Measurements from ENCODE around the gene PTPRG. TPM values are rescaled to one million over a fixed set of nuclear protein-coding genes. Genes with fewer than 3 reads are reported as not detected.

PTPRG gene
- total RNA-seq, 1 donor = 148 TPM

DNA sequence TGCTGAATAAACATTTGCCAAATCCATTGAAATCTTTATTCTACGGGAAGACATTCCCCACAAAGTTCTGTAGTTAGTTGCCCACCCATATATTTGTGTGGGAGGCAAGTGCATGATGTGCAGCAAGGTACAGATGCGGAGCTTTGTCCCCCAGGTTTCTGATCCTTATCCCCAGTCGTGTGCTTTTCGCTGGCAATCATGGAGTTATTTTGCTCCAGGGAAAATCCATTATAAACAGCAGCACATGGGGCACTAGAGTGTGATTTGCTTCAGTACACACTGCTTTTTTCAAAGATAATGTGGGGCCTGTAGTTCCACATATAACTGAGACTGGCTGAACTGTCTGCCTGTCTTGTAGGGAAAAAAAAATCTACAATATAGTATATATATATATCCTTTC, 679.9 kb downstream of the PTPRG start:
- H2AFZ ChIP-seq (ENCODE audit: low read length) = no peak overlapping the region
- no peak overlapping the region for H3K4me2 ChIP-seq (ENCODE audit: insufficient read depth, low read length)
- TF ChIP-seq, protein P1, sequence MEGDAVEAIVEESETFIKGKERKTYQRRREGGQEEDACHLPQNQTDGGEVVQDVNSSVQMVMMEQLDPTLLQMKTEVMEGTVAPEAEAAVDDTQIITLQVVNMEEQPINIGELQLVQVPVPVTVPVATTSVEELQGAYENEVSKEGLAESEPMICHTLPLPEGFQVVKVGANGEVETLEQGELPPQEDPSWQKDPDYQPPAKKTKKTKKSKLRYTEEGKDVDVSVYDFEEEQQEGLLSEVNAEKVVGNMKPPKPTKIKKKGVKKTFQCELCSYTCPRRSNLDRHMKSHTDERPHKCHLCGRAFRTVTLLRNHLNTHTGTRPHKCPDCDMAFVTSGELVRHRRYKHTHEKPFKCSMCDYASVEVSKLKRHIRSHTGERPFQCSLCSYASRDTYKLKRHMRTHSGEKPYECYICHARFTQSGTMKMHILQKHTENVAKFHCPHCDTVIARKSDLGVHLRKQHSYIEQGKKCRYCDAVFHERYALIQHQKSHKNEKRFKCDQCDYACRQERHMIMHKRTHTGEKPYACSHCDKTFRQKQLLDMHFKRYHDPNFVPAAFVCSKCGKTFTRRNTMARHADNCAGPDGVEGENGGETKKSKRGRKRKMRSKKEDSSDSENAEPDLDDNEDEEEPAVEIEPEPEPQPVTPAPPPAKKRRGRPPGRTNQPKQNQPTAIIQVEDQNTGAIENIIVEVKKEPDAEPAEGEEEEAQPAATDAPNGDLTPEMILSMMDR (IDR thresholded peaks at IDR 0.05; ENCODE audit: extremely low read depth, low read depth, low read length) = no peak

DNA sequence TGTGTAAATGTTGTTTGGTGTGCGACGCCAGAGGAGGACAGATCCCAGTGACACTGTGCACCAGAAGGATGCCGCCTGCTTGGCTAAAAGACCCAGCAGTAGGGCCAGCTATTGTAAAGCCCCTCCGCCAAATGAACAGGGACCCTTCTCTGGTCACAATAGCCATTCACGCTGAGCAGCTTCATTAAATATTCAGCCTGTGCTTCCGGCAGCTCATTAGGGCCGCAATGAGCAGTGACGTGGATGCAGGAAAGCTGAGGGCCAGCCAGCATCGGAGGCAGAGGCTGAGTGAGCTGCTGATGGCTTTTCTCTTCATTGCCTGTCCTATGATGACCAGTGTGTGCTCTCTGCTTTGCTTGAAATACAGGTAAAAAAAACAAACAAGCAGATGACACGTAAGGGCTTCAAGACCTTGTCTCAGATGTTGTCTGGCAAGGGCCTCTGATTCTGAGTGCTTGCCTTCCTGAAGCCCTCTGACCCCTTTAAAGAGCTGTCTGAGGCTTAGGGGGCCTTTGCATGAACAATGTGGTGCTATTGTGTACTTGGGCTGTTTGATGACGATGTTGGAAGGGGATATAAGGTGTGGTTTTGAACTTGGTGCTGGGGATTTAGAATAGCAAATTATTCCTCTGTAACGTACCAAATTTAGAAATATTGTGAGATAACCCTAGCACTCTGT, 681.6 kb downstream of the PTPRG start:
- Histone ChIP-seq H3K79me2 (ENCODE audit: insufficient read depth, low read length) (no peaks in the 10 kb centered on the region), H3K4me1 (ENCODE audit: insufficient read depth, low read length) (no peaks in the 10 kb centered on the region), H3K4me3 (ENCODE audit: insufficient read depth, low read length) (no peak overlapping the region), H3K27ac (ENCODE audit: low read depth, low read length) (no peak overlapping the region), H3K27me3 (ENCODE audit: insufficient read depth, low read length) (no peaks in the 10 kb centered on the region), H4K20me1 (ENCODE audit: insufficient read depth, low read length) (peaks cover 4% of the 10 kb centered on the region), H3K36me3 (ENCODE audit: insufficient read depth, low read length) (no peaks in the 10 kb centered on the region), H3K9me3 (ENCODE audit: low read depth, low read length) (no peaks in the 10 kb centered on the region), H2AFZ (ENCODE audit: low read length) (no peak overlapping the region), H3K4me2 (ENCODE audit: insufficient read depth, low read length) (no peak overlapping the region)
- DNase-seq (ENCODE audit: insufficient read length, low spot score, missing footprints) = no peak
- TF ChIP-seq, protein P1 (IDR thresholded peaks at IDR 0.05; ENCODE audit: extremely low read depth, low read depth, low read length) = no peak

More for the DNA sequence above, 679.9 kb downstream of the PTPRG start:
- DNase-seq (ENCODE audit: insufficient read length, low spot score, missing footprints) = no peak
- no peaks in the 10 kb centered on the region for H3K79me2 ChIP-seq (ENCODE audit: insufficient read depth, low read length)
- H3K27ac ChIP-seq (ENCODE audit: low read depth, low read length) = no peak overlapping the region
- H3K27me3 ChIP-seq (ENCODE audit: insufficient read depth, low read length) = no peaks in the 10 kb centered on the region
- no peaks in the 10 kb centered on the region for H3K36me3 ChIP-seq (ENCODE audit: insufficient read depth, low read length)
- H3K4me1 ChIP-seq (ENCODE audit: insufficient read depth, low read length) = no peaks in the 10 kb centered on the region
- H4K20me1 ChIP-seq (ENCODE audit: insufficient read depth, low read length) = peaks cover 4% of the 10 kb centered on the region
- no peak overlapping the region for H3K4me3 ChIP-seq (ENCODE audit: insufficient read depth, low read length)
- H3K9me3 ChIP-seq (ENCODE audit: low read depth, low read length) = no peaks in the 10 kb centered on the region

DNA sequence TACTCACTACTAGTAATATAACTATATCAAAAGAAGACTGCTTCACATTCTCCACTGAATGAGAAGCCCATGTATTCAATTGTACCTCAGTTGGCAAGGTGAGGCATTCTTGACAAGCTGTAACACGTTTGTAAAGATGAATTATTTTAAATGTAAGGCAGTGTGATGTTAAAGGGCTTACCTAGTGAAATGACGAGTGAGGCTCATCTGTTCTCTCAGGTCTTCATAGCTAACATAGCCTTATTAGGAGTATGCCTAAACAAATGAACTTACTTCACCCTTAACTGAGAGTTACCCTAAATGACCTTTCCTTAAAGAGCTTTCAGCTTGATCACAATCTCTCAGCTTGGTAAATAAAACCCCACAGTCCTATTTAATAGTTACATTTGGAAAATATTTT, 684.7 kb downstream of the PTPRG start:
- TF ChIP-seq, protein P1 (IDR thresholded peaks at IDR 0.05; ENCODE audit: extremely low read depth, low read depth, low read length) = no peak
- Histone ChIP-seq H3K4me2 (ENCODE audit: insufficient read depth, low read length) (no peak overlapping the region), H3K27ac (ENCODE audit: low read depth, low read length) (no peak overlapping the region), H3K4me1 (ENCODE audit: insufficient read depth, low read length) (peaks cover 11% of the 10 kb centered on the region), H4K20me1 (ENCODE audit: insufficient read depth, low read length) (no peaks in the 10 kb centered on the region), H3K36me3 (ENCODE audit: insufficient read depth, low read length) (no peaks in the 10 kb centered on the region), H3K9me3 (ENCODE audit: low read depth, low read length) (no peaks in the 10 kb centered on the region), H3K79me2 (ENCODE audit: insufficient read depth, low read length) (no peaks in the 10 kb centered on the region), H3K27me3 (ENCODE audit: insufficient read depth, low read length) (no peaks in the 10 kb centered on the region), H3K4me3 (ENCODE audit: insufficient read depth, low read length) (no peak overlapping the region), H2AFZ (ENCODE audit: low read length) (no peak overlapping the region)
- DNase-seq (ENCODE audit: insufficient read length, low spot score, missing footprints) = no peak

DNA sequence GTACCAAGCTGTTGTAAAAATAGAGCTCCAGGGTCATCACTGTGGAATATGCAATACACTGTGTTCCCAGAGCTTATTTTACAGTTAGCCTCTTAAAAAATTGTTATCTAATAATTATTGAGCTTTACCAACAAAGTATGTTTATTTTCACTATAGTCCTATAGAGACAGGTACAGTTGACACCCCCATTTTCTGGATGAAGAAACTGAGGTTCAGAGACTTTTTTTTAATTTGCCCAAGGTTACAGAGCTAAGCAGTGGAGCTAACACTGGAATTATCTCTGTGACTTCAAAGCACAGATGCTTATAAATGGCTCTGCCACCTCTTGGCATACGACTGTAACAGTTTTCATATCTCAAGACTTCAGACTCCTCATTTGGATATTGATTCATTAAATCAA, 685.6 kb downstream of the PTPRG start:
- no peak overlapping the region for H3K4me2 ChIP-seq (ENCODE audit: insufficient read depth, low read length)
- no peaks in the 10 kb centered on the region for H4K20me1 ChIP-seq (ENCODE audit: insufficient read depth, low read length)
- TF ChIP-seq, protein P1 (IDR thresholded peaks at IDR 0.05; ENCODE audit: extremely low read depth, low read depth, low read length) = no peak
- no peak overlapping the region for H3K27ac ChIP-seq (ENCODE audit: low read depth, low read length)
- no peak for DNase-seq (ENCODE audit: insufficient read length, low spot score, missing footprints)
- H3K4me1 ChIP-seq (ENCODE audit: insufficient read depth, low read length) = peaks cover 11% of the 10 kb centered on the region
- no peaks in the 10 kb centered on the region for H3K79me2 ChIP-seq (ENCODE audit: insufficient read depth, low read length)
- no peak overlapping the region for H3K4me3 ChIP-seq (ENCODE audit: insufficient read depth, low read length)
- no peaks in the 10 kb centered on the region for H3K36me3 ChIP-seq (ENCODE audit: insufficient read depth, low read length)
- H2AFZ ChIP-seq (ENCODE audit: low read length) = no peak overlapping the region
- no peaks in the 10 kb centered on the region for H3K27me3 ChIP-seq (ENCODE audit: insufficient read depth, low read length)
- H3K9me3 ChIP-seq (ENCODE audit: low read depth, low read length) = no peaks in the 10 kb centered on the region

All from osteoblast (primary cell).